SKM-1 (cell line): ENCODE data around the gene ASPSCR1.

Experiments
- DNase-seq: peaks from one replicate; lab custom pipeline; 2025; ENCODE audit not compliant: unreplicated experiment; lab: John Stamatoyannopoulos, UW

The ASPSCR1 gene

DNA sequence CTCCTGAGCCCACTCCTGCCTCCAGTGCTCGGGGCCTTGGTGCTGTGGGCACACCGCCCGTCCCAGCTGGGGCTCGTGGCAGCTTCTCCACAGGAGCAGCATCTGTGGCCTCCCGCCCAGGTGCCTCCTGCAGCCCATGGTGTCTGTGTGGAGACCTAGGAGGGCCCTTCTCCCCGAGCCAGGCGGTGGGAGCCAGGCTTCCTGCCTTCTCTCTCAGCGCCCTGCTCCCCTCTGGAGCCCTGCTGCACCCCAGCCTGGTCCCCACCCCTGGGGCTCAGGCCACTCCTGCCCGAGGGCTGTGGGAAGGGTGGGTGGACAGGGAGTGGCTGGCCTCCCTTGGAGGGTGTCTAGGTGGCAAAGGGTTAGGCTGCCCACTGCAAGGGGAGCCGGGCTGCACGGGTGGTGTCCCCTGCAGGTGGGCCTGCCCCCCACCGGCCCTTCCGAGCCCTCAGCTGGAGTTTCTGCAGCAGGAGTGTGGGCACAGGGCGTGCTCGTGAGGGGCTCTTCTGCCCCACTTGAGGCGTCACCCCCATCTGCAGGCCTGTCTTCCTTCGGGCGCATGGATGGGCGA, 34.3 kb downstream of the ASPSCR1 start:
- DNase-seq = no peak

DNA sequence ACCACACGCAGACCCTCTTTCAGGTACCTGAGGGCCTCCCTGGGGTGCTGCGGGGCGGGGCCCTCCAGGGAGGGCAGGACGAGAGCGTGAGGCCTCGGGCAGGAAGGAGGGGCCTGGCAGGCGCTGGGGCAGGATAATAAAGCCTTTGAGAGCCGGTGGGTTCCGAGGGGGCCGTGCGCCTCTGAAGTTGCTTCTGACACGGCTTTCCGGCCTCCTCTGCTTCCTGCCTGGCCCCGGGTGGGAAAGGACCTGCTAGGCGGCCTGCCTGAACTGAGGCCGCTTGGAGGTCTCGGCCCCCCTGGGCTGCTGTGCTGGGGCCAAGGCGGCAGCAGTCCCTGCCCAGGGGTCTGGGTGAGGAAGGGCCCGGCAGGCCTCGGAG, 34.8 kb downstream of the ASPSCR1 start:
- DNase-seq = no peak

- DNase-seq = no peak
Measured at GRCh38 chr17:82012640-82013295, 35.3 kb downstream of the ASPSCR1 start.

GRCh38 chr17:82013341-82013740, 35.9 kb downstream of the ASPSCR1 start:
- DNase-seq = no peak

DNA sequence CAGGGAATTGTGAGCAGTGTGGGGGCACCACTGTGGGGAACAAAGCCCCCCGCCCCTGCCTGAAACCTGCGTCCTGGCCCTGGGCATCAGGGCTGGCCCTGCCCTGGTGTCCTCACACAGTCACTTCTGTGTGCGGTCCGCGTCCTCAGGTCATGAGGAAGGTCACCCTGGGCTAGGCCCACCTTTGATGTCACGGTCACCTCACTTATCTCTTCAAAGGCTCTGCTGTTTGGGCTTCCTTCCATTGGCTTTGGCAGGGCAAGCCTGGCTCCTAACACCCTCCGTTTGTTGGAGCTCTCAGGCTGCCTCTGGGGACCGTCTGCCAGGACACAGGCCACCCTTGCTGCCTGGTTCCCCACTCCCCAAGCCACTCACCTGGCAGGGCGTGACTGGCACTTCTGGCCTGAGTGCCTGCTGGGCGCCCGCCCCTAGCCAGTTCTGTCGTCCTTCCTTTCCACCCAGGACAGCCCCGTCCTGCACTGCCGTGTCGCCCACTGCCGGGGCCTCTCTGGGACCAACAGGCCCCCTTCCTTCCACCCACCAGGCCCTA, 36.4 kb downstream of the ASPSCR1 start:
- DNase-seq = no peak

DNA sequence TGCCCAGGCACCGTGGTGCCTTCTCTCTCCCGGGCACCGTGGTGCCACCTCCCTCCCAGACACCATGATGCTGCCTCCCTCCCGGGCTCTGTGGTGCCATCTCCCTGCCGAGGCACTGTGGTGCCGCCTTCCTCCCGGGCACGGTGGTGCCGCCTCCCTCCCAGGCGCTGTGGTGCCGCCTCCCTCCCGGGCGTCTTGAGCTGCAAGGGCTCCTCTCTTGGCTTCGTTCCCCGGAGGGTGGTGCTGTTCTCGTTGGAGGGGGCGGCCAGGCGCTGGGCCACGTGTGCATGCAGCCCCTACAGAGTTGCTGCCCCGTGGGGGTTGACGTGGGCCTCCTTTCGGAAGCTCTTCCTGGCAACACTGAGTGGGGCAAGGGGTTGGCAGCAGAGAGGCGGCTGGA, 37.0 kb downstream of the ASPSCR1 start:
- DNase-seq = no peak

DNA sequence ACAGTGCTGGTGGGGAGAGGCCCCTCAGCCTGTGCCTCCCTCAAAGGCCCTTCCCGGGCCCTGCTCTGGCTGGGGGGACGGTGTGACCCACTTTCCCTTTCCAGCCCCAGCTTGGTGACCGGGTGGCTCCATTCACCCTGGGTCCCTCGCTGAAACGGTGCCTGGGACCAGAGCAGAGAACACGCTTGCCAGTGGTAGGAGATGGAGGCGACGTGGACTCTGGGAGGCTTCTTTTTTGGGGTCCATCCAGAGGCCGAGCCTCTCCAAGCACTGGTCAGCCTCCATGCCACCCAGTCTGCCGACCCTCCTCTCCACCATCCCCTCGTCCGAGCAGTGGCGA, 37.5 kb downstream of the ASPSCR1 start:
- no peak for DNase-seq

DNA sequence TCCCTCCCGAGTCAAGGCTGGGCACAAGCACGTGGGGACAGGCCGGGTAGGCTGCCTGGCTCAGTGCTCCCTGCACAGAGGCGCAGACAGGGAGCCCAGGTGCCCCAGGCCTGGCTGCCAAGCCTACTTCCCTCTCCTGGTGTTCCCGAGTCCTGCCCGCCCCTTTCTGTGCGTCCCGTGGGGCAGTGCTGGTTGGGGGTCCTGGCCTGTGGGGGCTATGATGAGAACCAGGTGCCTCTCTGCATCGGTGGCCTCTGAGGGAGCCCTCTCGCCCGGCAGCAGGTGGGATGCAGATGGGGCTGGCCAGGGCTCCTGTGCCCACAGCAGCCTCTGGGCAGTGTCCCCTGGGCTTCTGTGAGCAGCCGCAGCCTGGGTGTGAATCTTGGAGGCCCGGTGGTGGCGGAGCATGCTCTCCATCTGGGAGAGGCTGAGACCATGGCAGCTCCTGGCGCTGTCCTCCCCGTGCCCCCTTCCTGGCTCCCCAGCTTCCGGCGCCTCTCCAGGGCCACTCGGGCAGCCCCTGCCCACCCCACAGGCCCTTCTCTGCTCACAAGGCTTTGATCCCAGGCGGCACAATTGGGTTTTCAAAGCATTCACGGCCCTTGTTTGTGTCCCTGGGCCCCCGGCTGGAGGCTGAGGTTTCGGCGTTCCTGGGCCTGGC, 38.0 kb downstream of the ASPSCR1 start:
- no peak for DNase-seq

DNA sequence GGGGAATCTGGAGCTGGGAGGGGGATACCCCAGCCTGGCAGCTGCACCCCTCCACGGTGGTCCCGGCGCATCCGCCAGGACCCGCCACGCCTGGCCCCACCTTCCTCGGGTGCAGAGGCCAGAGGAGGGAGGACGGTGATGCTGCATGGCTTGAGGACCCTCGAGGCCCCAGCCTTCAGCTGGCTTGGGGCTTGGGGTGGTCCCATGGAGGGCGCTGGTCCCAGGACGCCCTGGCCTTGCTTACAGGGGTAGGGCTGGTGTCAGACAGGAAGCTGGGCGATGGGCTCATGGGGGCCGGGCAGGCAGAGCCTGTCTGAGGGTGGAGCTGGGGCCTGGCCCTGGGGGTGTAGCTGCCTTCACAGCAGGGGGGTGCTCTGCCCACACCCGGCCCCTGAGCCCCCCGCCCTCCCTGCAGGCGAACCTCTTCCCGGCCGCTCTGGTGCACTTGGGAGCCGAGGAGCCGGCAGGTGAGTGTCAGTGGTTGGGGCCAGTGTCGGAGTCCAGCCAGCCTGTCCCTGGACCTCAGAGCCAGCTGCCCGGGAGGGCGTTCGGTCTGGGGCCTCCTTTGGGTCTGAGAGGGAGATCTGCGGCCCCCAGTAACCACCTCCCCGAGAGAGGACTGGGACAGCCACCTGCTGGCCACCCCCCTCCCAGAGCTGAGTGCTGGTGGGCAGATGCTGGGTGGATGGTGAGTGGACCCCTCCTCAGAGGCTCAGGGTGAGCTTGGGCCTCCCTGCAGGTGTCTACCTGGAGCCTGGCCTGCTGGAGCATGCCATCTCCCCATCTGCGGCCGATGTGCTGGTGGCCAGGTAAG, 38.8 kb downstream of the ASPSCR1 start:
- DNase-seq = no peak

- DNase-seq = no peak
Measured at GRCh38 chr17:82016875-82017459, 39.5 kb downstream of the ASPSCR1 start.

- DNase-seq = no peak
Measured at GRCh38 chr17:82017612-82018151, 40.3 kb downstream of the ASPSCR1 start.

DNA sequence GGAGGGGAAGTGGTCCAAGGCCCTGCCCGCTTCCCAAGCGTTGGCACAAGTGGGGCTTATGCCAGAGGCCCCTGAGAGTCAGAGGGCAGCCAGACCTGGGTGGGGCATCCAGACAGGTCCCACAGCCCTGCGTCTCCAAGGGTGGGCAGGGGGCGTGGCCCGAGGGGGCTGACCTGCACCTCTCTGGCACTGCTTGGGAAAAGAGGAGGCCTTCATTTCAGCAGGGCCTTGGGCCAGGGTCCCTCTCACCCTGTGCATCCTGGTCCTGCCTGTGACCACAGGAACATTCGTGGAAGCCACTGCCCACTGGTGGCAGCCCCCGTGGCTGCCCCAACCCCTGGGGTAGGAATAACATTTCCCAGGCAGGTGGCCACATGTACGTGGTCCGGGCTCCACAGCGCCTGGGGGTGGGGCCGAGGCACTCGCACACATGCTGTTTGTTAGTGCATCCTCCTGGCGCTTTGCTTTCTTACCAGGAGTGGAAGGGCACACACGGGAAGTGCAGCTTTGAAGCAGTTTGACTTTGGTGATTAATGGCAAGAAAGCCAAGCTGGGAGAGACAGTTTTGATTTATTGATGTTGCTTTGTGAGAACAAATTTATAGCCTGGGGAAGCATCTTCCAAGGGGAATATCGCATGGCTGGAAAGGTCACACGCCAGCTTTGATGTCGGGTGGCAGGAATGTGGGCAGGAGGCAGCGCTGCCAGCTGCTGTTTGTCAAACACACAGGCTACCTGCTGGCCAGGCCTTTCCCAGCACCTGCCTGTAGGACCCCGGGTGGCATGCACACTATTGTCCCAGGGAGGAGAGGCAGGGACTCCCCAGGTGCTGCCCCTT, 40.9 kb downstream of the ASPSCR1 start:
- DNase-seq = no peak

- no peak for DNase-seq
Measured at GRCh38 chr17:82018989-82019689, 41.7 kb downstream of the ASPSCR1 start.

GRCh38 chr17:82019690-82020571, 42.5 kb downstream of the ASPSCR1 start:
- peak; percentile 42 for DNase-seq

DNA sequence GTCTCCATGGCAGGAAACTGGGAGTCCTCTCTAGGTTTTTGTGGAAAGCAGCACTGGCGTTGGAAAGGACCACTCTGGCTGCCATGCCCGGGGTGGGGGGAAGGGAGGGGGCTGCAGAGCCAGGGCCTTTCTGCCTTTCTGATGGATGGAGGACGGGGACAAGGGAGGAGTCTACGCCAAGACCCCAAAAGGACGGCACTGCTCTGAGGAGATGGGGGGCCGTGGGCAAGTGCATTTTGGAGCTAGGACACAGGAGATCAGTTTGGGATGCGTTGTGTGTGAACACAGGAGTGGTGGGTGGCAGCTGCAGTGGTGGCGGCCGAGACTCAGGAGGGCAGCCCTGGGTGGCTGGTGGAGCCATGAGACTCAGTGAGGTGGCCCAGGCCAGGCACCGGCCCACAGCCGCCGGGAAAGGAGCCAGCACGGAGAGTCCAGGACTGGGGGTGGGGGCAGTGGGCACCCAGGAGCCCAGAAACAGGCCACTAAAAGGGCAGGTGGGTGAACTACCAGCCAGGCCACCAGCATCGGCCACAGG, 43.2 kb downstream of the ASPSCR1 start:
- no peak for DNase-seq

DNA sequence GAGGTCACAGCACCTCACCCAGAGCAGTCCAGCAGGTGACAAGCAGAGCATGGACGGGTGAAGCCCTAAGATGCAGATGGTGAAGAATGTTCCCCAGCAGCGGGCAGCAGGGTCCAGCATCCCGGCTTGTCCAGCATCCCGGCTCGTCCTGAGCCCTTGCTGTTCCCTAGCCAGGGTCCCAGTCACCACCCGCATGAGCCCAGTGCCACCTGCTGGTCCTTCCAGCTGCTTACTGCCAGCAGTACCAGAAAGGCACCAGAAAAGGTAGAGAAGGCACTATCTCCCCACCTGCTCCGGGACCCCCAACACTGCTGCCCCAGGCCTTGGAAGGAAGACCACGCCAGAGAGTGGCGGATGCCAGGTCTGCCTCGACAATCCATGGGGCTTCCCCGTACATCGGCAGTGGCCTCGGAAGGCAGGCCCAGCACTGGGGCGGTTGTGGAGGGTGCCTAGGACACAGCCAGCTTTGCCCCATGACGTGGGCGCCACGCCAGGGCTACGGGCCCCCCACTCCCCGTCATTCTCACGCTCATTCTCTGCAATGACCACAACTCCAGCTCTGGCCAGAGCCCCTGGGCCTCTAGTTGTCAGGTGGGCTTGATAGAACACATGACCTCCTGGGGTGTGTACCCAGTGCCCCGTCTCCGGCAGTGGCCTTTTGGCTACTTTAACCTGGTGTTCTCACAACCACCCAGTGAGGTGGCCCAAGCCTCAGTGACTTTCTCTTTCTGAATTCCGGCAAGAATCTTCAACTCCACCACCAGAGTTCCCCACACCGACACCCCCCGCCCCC, 43.9 kb downstream of the ASPSCR1 start:
- DNase-seq = no peak

DNA sequence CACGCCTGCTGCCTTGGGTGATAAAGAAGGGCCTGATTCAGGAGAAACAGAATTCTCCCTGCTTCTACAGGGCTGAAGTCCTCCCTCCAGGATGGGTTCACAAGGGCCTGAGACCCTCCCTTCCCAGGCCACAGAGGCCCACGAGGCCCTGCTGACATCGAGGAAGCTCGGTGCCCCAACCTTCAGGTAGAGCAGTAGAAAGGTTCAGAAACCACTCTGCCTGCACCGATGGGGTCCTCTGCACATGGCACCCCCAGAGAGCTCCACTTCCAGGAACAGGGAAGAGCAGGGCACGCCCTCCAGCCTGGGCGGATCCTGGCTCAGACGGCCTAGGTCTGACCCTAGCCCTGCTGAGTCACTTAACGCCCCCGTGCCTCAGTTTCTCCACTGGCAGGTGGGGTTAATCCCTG, 44.5 kb downstream of the ASPSCR1 start:
- no peak for DNase-seq
